Measurements from ENCODE around the gene ATP5MC2. TPM values are rescaled to one million over a fixed set of nuclear protein-coding genes. Genes with fewer than 3 reads are reported as not detected.
"Not testable (repeated sequence)": the region's sequence is repeated elsewhere in the genome, so short reads cannot be mapped to it uniquely, and the experiment has no call there.

Gene ATP5MC2
- 100 to 1,000 TPM; 378 TPM for total RNA-seq

DNA sequence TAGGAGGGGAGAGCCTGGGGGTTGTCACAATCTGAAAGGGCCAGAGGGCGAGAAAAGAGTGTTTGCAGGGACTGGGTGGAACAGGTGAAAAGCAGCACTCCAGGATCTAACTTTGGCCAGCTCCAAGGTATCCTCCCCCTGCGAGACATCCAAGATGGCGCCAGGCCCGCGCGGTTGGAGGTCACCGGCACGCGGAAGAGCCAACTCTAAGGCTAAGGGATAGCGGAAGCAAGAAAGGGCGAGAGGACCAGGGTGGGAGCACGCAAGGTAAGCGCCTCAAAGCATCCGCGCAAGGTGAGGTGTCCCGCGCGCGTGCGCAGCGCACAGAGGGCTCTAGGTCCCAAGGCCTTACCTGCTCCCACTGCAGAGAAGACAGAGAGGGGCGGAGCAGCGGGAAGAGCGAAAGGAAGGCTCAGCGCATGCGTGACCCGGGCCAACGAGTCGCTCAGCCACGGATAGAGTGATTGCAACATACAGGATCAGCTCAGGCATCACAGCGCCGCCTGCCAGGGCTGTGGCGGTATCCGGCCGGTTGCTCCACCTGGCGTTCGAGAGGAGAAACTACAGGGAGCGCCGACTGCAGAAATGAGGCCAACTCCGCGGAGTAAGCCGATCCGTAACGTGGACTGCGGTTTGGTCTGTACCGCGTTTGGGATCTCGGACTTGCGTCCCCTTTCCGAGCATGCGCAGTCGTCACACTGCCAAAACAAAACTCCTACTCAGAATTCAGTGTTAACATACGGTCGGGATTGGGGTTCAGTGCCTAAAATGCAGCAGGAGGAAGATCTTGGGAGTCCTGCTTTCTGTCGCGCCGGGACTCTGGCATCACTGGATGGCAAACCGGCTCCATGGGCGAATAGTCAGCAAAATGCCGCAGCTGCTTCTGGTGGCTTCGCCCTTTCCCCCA is at the start of gene ATP5MC2:
ATP5MC2 (minus strand) TSS at position 383 of the 907 bp plus-strand sequence. CDS start 3,469 bp downstream, outside the sequence.
- no peaks in the 10 kb centered on the region for H3K9me3 Mint-ChIP-seq
- H3K27ac Mint-ChIP-seq = peak within 1 kb of the TSS; percentile 89
- CTCF ChIA-PET = interaction anchor here (0.6 to 7.1 kb wide), 44 partner anchors 8 to 351 kb away, joined by 3 to 132 read pairs (median 4); partner anchors contain the start of genes ATF7, CISTR and TARBP2
- peak; percentile 98 for DNase-seq
- H3K4me3 Mint-ChIP-seq = peak within 1 kb of the TSS; percentile 81
- peaks cover 19% of the 10 kb centered on the region for H3K27me3 Mint-ChIP-seq
- H3K36me3 Mint-ChIP-seq = peaks cover 28% of the 10 kb centered on the region
- H3K4me1 Mint-ChIP-seq (ENCODE audit: low read depth) = peaks cover 26% of the 10 kb centered on the region
- intact Hi-C loops (cut with micrococcal nuclease) = loop anchor here (1.0 to 5.0 kb wide), 6 partner anchors 50 to 224 kb away; partner anchors contain the start of genes ATF7, CALCOCO1 and PCBP2
- POLR2A ChIA-PET = interaction anchor here (0.5 to 1.9 kb wide), 16 partner anchors 9 to 175 kb away, joined by 3 to 10 read pairs (median 3); partner anchors contain the start of genes ATF7, CALCOCO1 and TARBP2

DNA sequence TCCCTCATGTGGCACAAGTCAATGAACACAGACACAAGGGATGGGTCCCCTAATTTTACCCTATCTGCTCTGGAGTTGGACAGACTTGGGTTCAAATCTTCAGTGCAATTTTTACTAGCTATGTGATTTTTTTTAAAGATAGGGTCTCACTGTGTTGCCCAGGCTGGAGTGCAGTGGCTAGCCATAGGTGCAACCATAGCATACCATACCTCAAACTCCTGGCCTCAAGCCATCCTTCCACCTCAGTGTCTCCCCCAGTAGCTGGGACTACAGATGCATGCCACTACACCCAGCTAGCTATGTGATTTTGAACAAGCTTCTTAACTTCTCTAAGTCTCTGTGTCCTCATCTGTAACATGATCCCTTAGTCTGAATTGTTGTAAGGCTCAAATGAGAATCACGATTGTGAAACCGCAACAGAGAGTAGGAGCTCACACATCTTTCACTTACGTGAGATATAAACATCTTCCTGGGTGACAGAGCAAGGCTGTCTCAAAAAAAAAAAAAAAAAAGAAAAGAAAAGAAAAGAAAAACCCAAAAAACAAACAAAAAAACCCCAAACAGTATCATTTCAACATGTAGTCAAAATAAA is 46.7 kb upstream of the ATP5MC2 start:
- H3K27ac Mint-ChIP-seq = no peak overlapping the region
- H3K36me3 Mint-ChIP-seq = peaks cover 4% of the 10 kb centered on the region
- POLR2A ChIA-PET = interaction anchor here (0.5 kb wide), 1 partner anchor 757 kb away, joined by 3 read pairs; no protein-coding TSS in a partner anchor
- DNase-seq = no peak
- intact Hi-C loops (cut with micrococcal nuclease) = loop anchor here (10.0 kb wide), 1 partner anchor 552 kb away; no protein-coding TSS in a partner anchor
- no peaks in the 10 kb centered on the region for H3K9me3 Mint-ChIP-seq
- H3K4me1 Mint-ChIP-seq (ENCODE audit: low read depth) = peaks cover 11% of the 10 kb centered on the region
- H3K27me3 Mint-ChIP-seq = no peaks in the 10 kb centered on the region
- no peak overlapping the region for H3K4me3 Mint-ChIP-seq
- CTCF ChIA-PET = interaction anchor here (0.9 to 3.1 kb wide), 5 partner anchors 9 to 47 kb away, joined by 3 to 49 read pairs (median 5); partner anchors contain the start of gene ATP5MC2

DNA sequence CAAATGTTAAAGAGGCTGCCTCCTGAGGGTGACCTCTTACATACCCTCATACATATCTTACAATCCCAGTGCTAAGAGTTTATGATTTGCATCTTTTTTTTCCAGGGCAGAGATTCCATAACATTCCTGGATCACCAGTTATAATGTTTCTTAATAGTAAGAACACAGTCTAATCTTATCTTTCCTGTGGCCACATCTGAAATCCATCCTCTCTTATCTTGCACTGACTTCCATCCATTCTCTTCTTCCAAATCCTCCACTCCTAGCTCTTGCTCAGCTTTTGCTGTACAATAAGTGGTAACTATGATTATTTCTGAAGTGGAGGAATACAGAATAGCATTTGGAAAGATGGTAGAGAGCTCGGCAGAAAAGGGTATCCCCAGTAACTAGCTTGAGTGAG is 45.1 kb upstream of the ATP5MC2 start:
- Mint-ChIP-seq H3K4me3 (no peak overlapping the region), H3K9me3 (no peaks in the 10 kb centered on the region), H3K27me3 (no peaks in the 10 kb centered on the region), H3K27ac (no peak overlapping the region), H3K4me1 (ENCODE audit: low read depth) (no peaks in the 10 kb centered on the region), H3K36me3 (peaks cover 12% of the 10 kb centered on the region)
- DNase-seq = no peak
- ChIA-PET CTCF (interaction anchor here (3.1 kb wide), 1 partner anchor 24 kb away, joined by 49 read pairs; no protein-coding TSS in a partner anchor), POLR2A (no interaction called here)
- intact Hi-C loops (cut with micrococcal nuclease) = loop anchor here (10.0 kb wide), 1 partner anchor 554 kb away; no protein-coding TSS in a partner anchor

DNA sequence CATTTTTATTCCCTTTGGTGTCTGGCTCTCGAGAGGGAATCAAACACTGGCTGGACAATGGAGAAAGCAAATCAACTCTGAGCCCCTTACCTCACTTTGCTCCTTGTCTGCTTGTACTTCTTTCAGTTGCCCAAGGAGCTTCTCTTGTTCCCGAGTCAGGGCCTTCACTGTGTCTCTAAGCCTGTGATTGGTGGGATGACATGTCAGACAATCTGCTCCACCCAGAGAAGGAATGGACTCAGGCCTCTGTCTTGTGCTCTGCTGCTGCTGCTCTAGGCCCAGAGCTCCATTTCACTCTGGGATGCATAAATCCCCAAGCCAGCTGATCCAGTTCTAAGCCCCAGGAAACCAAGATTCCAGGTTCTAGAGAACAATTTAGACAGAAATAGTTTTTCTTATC is 43.8 kb upstream of the ATP5MC2 start:
- intact Hi-C loops (cut with micrococcal nuclease) = loop anchor here (10.0 kb wide), 1 partner anchor 555 kb away; no protein-coding TSS in a partner anchor
- H3K4me1 Mint-ChIP-seq (ENCODE audit: low read depth) = no peaks in the 10 kb centered on the region
- DNase-seq = no peak
- H3K4me3 Mint-ChIP-seq = no peak overlapping the region
- CTCF ChIA-PET = interaction anchor here (0.9 to 1.2 kb wide), 3 partner anchors 24 to 26 kb away, joined by 3 to 4 read pairs (median 3); no protein-coding TSS in a partner anchor
- no peaks in the 10 kb centered on the region for H3K9me3 Mint-ChIP-seq
- no peak overlapping the region for H3K27ac Mint-ChIP-seq
- peaks cover 12% of the 10 kb centered on the region for H3K36me3 Mint-ChIP-seq
- no peaks in the 10 kb centered on the region for H3K27me3 Mint-ChIP-seq
- POLR2A ChIA-PET = no interaction called here

DNA sequence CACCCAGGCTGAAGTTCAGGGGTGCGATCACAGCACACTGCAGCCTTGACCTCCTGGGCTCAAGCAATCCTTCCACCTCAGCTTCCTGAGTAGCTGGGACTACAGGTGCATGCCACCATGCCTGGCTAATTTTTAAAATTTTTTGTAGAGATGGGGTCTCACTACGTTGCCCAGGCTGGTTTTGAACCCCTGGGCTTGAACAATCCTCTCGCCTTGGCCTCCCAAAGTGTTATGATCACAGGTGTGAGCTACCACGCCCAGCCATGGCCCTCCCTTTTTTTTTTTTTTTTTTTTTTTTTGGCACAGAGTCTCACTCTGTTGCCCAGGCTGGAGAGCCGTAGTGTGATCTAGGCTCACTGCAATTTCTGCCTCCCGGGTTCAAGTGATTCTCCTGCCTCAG is 42.7 kb upstream of the ATP5MC2 start:
- H3K4me1 Mint-ChIP-seq (ENCODE audit: low read depth); DNase-seq; H3K4me3 Mint-ChIP-seq; H3K27me3 Mint-ChIP-seq; intact Hi-C loops (cut with micrococcal nuclease); H3K9me3 Mint-ChIP-seq; POLR2A ChIA-PET; H3K27ac Mint-ChIP-seq: not testable (repeated sequence)
- CTCF ChIA-PET = interaction anchor here (1.2 to 2.6 kb wide), 3 partner anchors 25 to 28 kb away, joined by 3 to 11 read pairs (median 5); no protein-coding TSS in a partner anchor
- peaks cover 12% of the 10 kb centered on the region for H3K36me3 Mint-ChIP-seq

DNA sequence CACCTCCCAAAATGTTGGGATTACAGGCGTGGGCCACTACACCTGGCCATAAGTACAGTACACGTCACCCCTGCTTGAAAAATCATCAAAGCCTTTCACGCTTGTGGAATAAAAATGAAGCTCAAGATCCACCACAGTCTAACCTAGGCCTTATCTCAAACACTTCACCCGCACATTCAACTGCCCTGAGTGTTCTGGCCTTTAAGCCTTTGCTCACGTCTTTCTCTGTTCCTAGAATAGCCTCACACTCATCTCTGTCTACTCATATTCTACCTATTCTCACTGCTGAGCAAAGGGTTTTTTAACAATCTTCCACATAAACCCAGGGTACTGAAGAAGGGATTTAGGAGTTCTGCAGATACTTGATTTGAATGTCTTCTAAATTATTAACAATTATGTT is 41.4 kb upstream of the ATP5MC2 start:
- Mint-ChIP-seq H3K36me3 (peaks cover 13% of the 10 kb centered on the region), H3K9me3 (no peaks in the 10 kb centered on the region), H3K4me3 (no peak overlapping the region), H3K4me1 (ENCODE audit: low read depth) (no peaks in the 10 kb centered on the region), H3K27me3 (no peaks in the 10 kb centered on the region), H3K27ac (no peak overlapping the region)
- ChIA-PET CTCF (interaction anchor here (1.3 to 2.6 kb wide), 3 partner anchors 15 to 29 kb away, joined by 5 to 11 read pairs (median 8); no protein-coding TSS in a partner anchor), POLR2A (no interaction called here)
- DNase-seq = no peak
- intact Hi-C loops (cut with micrococcal nuclease) = no loop called here

DNA sequence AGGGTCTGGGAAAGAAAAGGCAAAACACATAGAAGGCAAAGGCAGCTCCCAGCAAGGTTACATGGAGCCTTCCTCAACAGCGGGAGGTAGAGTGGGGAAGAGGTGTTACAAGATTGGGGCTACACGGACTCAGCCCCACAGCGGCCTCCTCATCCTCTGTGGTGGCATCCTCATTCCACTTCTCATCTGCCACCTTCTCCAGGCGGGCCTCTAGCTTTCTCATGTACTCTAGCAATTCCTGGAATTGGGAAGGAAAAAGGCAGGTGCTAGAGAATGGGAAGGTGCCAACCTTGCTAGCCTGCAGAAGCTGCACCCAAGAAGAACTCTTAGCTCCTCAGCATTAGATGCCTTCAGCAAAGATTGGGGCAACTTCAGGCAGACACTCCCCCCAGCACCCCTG is 38.1 kb upstream of the ATP5MC2 start:
- no peak for DNase-seq
- POLR2A ChIA-PET = no interaction called here
- Mint-ChIP-seq H3K4me1 (ENCODE audit: low read depth) (no peaks in the 10 kb centered on the region), H3K27ac (no peak overlapping the region), H3K9me3 (no peaks in the 10 kb centered on the region), H3K4me3 (no peak overlapping the region), H3K36me3 (peaks cover 9% of the 10 kb centered on the region), H3K27me3 (no peaks in the 10 kb centered on the region)
- intact Hi-C loops (cut with micrococcal nuclease) = no loop called here
- CTCF ChIA-PET = interaction anchor here (1.1 to 1.8 kb wide), 4 partner anchors 14 to 43 kb away, joined by 4 to 8 read pairs (median 6); no protein-coding TSS in a partner anchor

DNA sequence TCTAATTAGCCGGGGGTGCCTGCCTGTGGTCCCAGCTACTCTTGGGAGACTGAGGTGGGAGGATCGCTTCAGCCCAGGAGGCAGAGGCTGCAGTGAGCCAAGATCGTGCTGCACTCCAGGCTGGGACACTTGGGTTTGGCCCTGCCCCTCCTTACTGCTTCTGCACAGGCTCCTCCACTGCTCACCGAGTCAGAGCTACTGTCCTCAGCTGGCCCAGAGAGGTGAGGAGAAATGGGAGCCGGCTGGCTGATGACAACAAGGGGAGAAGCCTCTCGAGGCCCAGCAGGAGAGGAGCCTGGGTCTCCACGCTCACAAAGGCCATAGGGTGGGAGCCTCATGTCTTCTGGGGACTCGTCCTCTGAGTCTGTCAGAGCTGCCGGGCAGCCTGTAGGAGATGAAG is 37.6 kb upstream of the ATP5MC2 start:
- H3K36me3 Mint-ChIP-seq = peaks cover 9% of the 10 kb centered on the region
- ChIA-PET CTCF (interaction anchor here (0.6 to 1.8 kb wide), 5 partner anchors 14 to 44 kb away, joined by 3 to 8 read pairs (median 6); partner anchors contain the start of gene ATP5MC2), POLR2A (no interaction called here)
- H3K9me3 Mint-ChIP-seq = no peaks in the 10 kb centered on the region
- H3K4me1 Mint-ChIP-seq (ENCODE audit: low read depth) = no peaks in the 10 kb centered on the region
- DNase-seq = no peak
- H3K4me3 Mint-ChIP-seq = no peak overlapping the region
- no peaks in the 10 kb centered on the region for H3K27me3 Mint-ChIP-seq
- H3K27ac Mint-ChIP-seq = no peak overlapping the region
- intact Hi-C loops (cut with micrococcal nuclease) = no loop called here

DNA sequence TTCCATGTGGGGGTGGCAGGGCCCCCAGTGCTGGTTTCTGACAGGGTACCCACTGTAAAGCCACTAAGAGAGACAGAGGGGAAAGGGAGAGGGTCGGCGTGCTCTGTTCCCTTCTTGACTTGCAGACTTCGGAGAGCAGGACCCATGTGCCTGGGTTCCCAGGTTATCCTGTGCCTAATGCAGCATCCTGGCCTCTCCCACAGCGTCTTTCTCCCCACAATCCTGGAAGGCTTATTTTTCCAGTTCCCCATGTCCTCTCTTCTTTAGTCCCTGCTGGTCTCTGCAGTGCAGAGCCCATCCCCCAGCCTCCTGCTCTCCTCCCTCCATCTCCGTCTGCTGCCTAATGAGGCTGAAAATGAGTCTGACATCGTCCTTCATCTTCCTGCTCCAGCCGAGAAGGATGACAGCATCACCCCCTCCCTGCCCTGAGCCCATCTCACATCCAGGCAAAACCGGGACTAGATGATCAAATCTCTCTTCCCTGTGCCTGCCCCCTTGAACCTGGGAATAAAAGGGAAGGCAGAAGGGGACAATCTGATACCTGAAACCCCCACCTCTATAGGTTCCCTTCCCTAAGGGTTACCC is 36.3 kb upstream of the ATP5MC2 start:
- CTCF ChIA-PET = no interaction called here
- Mint-ChIP-seq H3K27ac (no peak overlapping the region), H3K36me3 (peaks cover 9% of the 10 kb centered on the region), H3K4me1 (ENCODE audit: low read depth) (no peaks in the 10 kb centered on the region), H3K9me3 (no peaks in the 10 kb centered on the region), H3K27me3 (peaks cover 5% of the 10 kb centered on the region), H3K4me3 (no peak overlapping the region)
- intact Hi-C loops (cut with micrococcal nuclease) = no loop called here
- POLR2A ChIA-PET = no interaction called here
- DNase-seq = no peak

DNA sequence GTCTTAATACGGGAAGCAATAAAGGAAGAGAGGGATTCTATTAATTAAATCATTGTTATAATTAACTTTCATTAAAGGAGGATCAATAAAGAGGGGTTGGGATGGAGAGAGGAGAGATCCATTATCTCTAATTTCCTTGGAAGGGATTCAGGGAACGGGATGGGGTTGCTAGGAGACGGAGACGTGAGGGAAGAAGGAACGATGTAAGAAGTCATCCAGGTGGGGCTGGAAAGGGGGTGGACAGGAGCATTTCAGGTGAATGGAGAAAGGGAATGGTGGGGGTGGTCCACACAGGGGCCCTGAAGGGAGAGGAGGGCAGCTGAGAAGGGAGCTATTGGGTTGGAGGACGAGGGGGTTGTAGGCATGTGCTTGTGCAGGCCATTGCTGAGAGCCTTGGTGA is 34.2 kb upstream of the ATP5MC2 start:
- no peak for DNase-seq
- intact Hi-C loops (cut with micrococcal nuclease) = no loop called here
- CTCF ChIA-PET = interaction anchor here (10.3 kb wide), 1 partner anchor 35 kb away, joined by 301 read pairs; no protein-coding TSS in a partner anchor
- POLR2A ChIA-PET = no interaction called here
- H3K27ac Mint-ChIP-seq = no peak overlapping the region
- peaks cover 11% of the 10 kb centered on the region for H3K27me3 Mint-ChIP-seq
- H3K4me1 Mint-ChIP-seq (ENCODE audit: low read depth) = no peaks in the 10 kb centered on the region
- H3K4me3 Mint-ChIP-seq = no peak overlapping the region
- peaks cover 2% of the 10 kb centered on the region for H3K36me3 Mint-ChIP-seq
- no peaks in the 10 kb centered on the region for H3K9me3 Mint-ChIP-seq

DNA sequence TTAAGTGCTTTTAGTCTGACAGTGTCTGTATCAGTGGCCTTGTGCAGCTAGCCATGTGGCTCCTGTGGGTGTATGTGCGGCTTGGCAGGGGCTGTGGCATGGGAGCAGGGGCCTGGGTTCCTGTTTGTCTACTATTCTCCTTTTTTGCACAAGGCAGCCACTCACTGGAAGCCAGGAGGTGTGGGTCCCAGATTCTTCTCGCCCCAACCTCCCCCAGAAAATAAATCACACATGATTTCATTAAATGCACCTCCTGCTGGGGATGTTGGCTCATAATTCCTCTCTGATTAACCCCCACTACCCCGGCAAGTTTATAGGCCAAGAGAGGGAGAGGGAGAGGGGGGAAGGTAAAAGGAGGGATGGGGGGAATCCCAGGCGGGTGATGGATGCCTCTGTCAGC is 33.8 kb upstream of the ATP5MC2 start:
- Mint-ChIP-seq H3K9me3 (no peaks in the 10 kb centered on the region), H3K27ac (no peak overlapping the region), H3K4me1 (ENCODE audit: low read depth) (no peaks in the 10 kb centered on the region), H3K4me3 (no peak overlapping the region), H3K27me3 (peaks cover 11% of the 10 kb centered on the region), H3K36me3 (peaks cover 2% of the 10 kb centered on the region)
- intact Hi-C loops (cut with micrococcal nuclease) = no loop called here
- DNase-seq = no peak
- ChIA-PET POLR2A (no interaction called here), CTCF (interaction anchor here (10.3 kb wide), 1 partner anchor 35 kb away, joined by 301 read pairs; no protein-coding TSS in a partner anchor)
